Stimulated activated CD4-positive, alpha-beta T cell treated with anti-CD3 and anti-CD28 coated beads, TNF-alpha, amount 100 ng/mL, for 24 hours (primary cell): Measurements from ENCODE around the gene DMC1.

ENCODE experiments used
- DNase-seq, 3 experiments: peaks; one replicate each; pipeline ENCODE4 v3.0.0-alpha.2; 2020; ENCODE audit warnings: low read depth in 3 of 3

Gene DMC1

DNA sequence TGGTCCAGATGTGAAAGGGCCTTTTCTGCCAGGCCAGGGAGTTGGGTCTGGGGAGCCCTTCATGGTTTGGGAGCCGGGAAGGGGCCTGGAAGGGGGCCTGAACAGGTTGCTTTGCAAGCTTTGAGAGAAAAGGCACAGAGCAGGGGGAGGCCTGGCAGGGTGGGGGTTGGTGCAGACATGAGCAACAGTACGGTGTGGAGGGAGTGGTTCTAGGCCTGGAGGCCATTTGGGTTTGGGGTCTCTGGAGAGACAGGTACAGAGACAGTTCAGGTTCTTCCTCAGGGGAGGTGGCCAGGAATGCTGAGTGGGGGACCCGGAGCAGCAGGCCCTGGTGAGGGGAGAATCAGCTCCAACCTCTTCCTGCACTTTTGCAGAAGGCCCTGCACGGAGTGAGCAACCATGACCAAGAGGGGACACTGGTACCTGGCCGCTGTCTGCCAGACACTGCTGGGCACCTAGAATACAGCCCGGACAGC is 100.6 kb downstream of the DMC1 start:
- no peak for DNase-seq
